Mucosa of stomach (tissue), 1 donor: ENCODE data around the gene RAD51B.

Source experiments
- H3K27me3 ChIP-seq: one replicate; pipeline ENCODE4 v1.7.0; 2013; ENCODE audit warnings: mild to moderate bottlenecking, low read length; ENCODE audit not compliant: control insufficient read depth, insufficient read depth
- H3K36me3 ChIP-seq: one replicate; pipeline ENCODE4 v1.7.0; 2013; ENCODE audit warnings: low read length; ENCODE audit not compliant: control insufficient read depth, insufficient read depth
- H3K4me1 ChIP-seq: one replicate; pipeline ENCODE4 v1.7.0; 2013; ENCODE audit warnings: mild to moderate bottlenecking, low read length; ENCODE audit not compliant: control insufficient read depth, insufficient read depth
- H3K4me3 ChIP-seq: one replicate; pipeline ENCODE4 v1.7.0; 2013; ENCODE audit warnings: low read length
- H3K9ac ChIP-seq: one replicate; pipeline ENCODE4 v1.7.0; 2013; ENCODE audit warnings: mild to moderate bottlenecking, low read length, moderate library complexity
- H3K9me3 ChIP-seq: one replicate; pipeline ENCODE4 v1.7.0; 2013; ENCODE audit warnings: mild to moderate bottlenecking, low read length, moderate library complexity; ENCODE audit not compliant: control insufficient read depth
- donor health status: Pancreatic carcinoma.

The RAD51B gene

GRCh38 chr14:68195126-68195525 is 375.5 kb downstream of the RAD51B start:
- no peaks in the 10 kb centered on the region for H3K36me3 ChIP-seq
- H3K9me3 ChIP-seq, result no peaks in the 10 kb centered on the region
- H3K9ac ChIP-seq, result no peak overlapping the region
- H3K4me1 ChIP-seq, result peaks cover 67% of the 10 kb centered on the region
- H3K4me3 ChIP-seq, result no peak overlapping the region
- H3K27me3 ChIP-seq, result no peaks in the 10 kb centered on the region

GRCh38 chr14:68198713-68199495 is 379.3 kb downstream of the RAD51B start:
- Histone ChIP-seq H3K9ac (no peak overlapping the region), H3K36me3 (no peaks in the 10 kb centered on the region), H3K9me3 (no peaks in the 10 kb centered on the region), H3K27me3 (no peaks in the 10 kb centered on the region), H3K4me3 (no peak overlapping the region), H3K4me1 (peaks cover 37% of the 10 kb centered on the region)

- H3K4me3 ChIP-seq, result no peak overlapping the region
- H3K36me3 ChIP-seq, result no peaks in the 10 kb centered on the region
- H3K9me3 ChIP-seq, result no peaks in the 10 kb centered on the region
- peaks cover 30% of the 10 kb centered on the region for H3K4me1 ChIP-seq
- H3K9ac ChIP-seq, result no peak overlapping the region
- no peaks in the 10 kb centered on the region for H3K27me3 ChIP-seq
Observed at GRCh38 chr14:68199554-68200151, 380.1 kb downstream of the RAD51B start.

GRCh38 chr14:68203871-68204270 is 384.3 kb downstream of the RAD51B start:
- Histone ChIP-seq H3K9me3 (no peaks in the 10 kb centered on the region), H3K27me3 (no peaks in the 10 kb centered on the region)

GRCh38 chr14:68208218-68208617 is 388.6 kb downstream of the RAD51B start:
- peaks cover 22% of the 10 kb centered on the region for H3K4me1 ChIP-seq
- H3K4me3 ChIP-seq, result no peak overlapping the region
- no peaks in the 10 kb centered on the region for H3K9me3 ChIP-seq
- H3K36me3 ChIP-seq, result no peaks in the 10 kb centered on the region
- no peak overlapping the region for H3K9ac ChIP-seq
- no peaks in the 10 kb centered on the region for H3K27me3 ChIP-seq

More at GRCh38 chr14:68203871-68204270, 384.3 kb downstream of the RAD51B start:
- Histone ChIP-seq H3K4me3 (no peak overlapping the region), H3K9ac (no peak overlapping the region), H3K36me3 (no peaks in the 10 kb centered on the region), H3K4me1 (peaks cover 20% of the 10 kb centered on the region)

GRCh38 chr14:68208626-68209317 is 389.2 kb downstream of the RAD51B start:
- no peaks in the 10 kb centered on the region for H3K27me3 ChIP-seq
- peaks cover 22% of the 10 kb centered on the region for H3K4me1 ChIP-seq
- no peak overlapping the region for H3K4me3 ChIP-seq
- H3K9me3 ChIP-seq, result no peaks in the 10 kb centered on the region
- H3K9ac ChIP-seq, result no peak overlapping the region
- no peaks in the 10 kb centered on the region for H3K36me3 ChIP-seq

- no peaks in the 10 kb centered on the region for H3K27me3 ChIP-seq
- H3K4me3 ChIP-seq, result no peak overlapping the region
- H3K4me1 ChIP-seq, result peaks cover 26% of the 10 kb centered on the region
- peak overlapping the region; percentile 2 for H3K9ac ChIP-seq
- H3K36me3 ChIP-seq, result no peaks in the 10 kb centered on the region
- no peaks in the 10 kb centered on the region for H3K9me3 ChIP-seq
Observed at GRCh38 chr14:68210729-68211299, 391.2 kb downstream of the RAD51B start.

- H3K4me1 ChIP-seq, result peaks cover 28% of the 10 kb centered on the region
- no peak overlapping the region for H3K4me3 ChIP-seq
Observed at GRCh38 chr14:68211421-68211820, 391.8 kb downstream of the RAD51B start.

GRCh38 chr14:68211886-68212285 is 392.3 kb downstream of the RAD51B start:
- Histone ChIP-seq H3K27me3 (no peaks in the 10 kb centered on the region), H3K36me3 (no peaks in the 10 kb centered on the region)

More at GRCh38 chr14:68211421-68211820, 391.8 kb downstream of the RAD51B start:
- H3K9me3 ChIP-seq, result no peaks in the 10 kb centered on the region
- no peak overlapping the region for H3K9ac ChIP-seq
- no peaks in the 10 kb centered on the region for H3K36me3 ChIP-seq
- H3K27me3 ChIP-seq, result no peaks in the 10 kb centered on the region

GRCh38 chr14:68212361-68212760 is 392.8 kb downstream of the RAD51B start:
- H3K9ac ChIP-seq, result no peak overlapping the region
- H3K9me3 ChIP-seq, result no peaks in the 10 kb centered on the region
- H3K36me3 ChIP-seq, result no peaks in the 10 kb centered on the region
- H3K27me3 ChIP-seq, result no peaks in the 10 kb centered on the region
- no peak overlapping the region for H3K4me3 ChIP-seq
- H3K4me1 ChIP-seq, result peaks cover 28% of the 10 kb centered on the region

More at GRCh38 chr14:68211886-68212285, 392.3 kb downstream of the RAD51B start:
- Histone ChIP-seq H3K9me3 (no peaks in the 10 kb centered on the region), H3K9ac (no peak overlapping the region), H3K4me3 (no peak overlapping the region), H3K4me1 (peaks cover 28% of the 10 kb centered on the region)

- Histone ChIP-seq H3K9me3 (no peaks in the 10 kb centered on the region), H3K36me3 (no peaks in the 10 kb centered on the region), H3K4me1 (peaks cover 18% of the 10 kb centered on the region), H3K4me3 (no peak overlapping the region), H3K27me3 (no peaks in the 10 kb centered on the region), H3K9ac (no peak overlapping the region)
Observed at GRCh38 chr14:68214431-68214830, 394.9 kb downstream of the RAD51B start.

GRCh38 chr14:68215629-68216028 is 396.1 kb downstream of the RAD51B start:
- H3K36me3 ChIP-seq, result no peaks in the 10 kb centered on the region
- peaks cover 13% of the 10 kb centered on the region for H3K4me1 ChIP-seq
- no peaks in the 10 kb centered on the region for H3K27me3 ChIP-seq
- H3K9ac ChIP-seq, result no peak overlapping the region
- H3K4me3 ChIP-seq, result no peak overlapping the region
- no peaks in the 10 kb centered on the region for H3K9me3 ChIP-seq
